Stimulated activated CD4-positive, alpha-beta T cell treated with anti-CD3 and anti-CD28 coated beads, Interleukin-1b, Interleukin-23, amount 100 ng/mL, for 4 hours (primary cell): ENCODE results near the gene ZNF783.
"Not testable (repeated sequence)": the region's sequence is repeated elsewhere in the genome, so short reads cannot be mapped to it uniquely, and the experiment has no call there.

Experiments
- DNase-seq, 2 donors: peaks; one replicate each; pipeline ENCODE4 v3.0.0-alpha.2; 2020; ENCODE audit warnings: low read depth in 2 of 2

Gene ZNF783

DNA sequence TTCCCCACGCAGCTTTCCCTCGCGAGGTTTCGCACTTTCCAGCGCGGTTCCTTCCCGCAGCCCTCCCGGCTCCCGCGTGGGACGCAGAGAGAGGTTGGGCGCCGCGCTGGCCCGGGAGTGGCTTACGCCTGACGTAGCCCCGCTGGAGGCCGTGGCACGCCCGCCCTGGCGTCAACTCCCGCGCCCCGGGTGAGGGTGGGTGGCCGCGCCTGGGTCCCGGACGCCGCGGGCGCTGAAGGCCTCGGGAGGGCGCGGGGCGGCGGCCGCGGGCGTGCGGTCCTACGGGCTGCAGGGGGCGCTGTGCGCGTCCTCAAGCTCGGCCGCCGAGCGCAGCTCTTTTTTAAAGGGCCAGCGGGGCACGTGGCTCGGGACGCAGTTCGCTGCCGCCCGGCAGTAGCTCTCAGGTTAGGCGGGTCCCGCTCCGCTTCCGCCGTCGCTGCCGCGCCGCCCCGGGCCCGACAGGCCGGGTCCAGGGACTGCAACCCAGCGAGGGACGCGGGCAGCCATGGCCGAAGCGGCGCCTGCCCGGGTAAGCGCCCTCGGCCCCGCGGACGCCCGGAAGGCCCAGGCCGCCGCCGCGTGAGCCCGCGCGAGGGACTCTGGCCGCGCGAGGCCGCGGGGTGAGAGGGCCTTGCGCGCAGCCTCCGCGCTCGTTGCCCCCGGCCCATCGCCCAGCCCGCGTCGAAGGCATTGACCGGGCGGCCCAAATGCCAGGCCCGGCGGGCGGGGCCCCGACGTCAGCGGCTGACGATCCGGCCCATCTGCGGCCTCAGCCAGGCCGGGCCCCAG, at the start of gene ZNF783:
Gene ZNF783 (plus strand): TSS at position 368 of the 789 bp plus-strand sequence. CDS start 138 bp downstream, at position 506.
- DNase-seq = peak; percentile 80

DNA sequence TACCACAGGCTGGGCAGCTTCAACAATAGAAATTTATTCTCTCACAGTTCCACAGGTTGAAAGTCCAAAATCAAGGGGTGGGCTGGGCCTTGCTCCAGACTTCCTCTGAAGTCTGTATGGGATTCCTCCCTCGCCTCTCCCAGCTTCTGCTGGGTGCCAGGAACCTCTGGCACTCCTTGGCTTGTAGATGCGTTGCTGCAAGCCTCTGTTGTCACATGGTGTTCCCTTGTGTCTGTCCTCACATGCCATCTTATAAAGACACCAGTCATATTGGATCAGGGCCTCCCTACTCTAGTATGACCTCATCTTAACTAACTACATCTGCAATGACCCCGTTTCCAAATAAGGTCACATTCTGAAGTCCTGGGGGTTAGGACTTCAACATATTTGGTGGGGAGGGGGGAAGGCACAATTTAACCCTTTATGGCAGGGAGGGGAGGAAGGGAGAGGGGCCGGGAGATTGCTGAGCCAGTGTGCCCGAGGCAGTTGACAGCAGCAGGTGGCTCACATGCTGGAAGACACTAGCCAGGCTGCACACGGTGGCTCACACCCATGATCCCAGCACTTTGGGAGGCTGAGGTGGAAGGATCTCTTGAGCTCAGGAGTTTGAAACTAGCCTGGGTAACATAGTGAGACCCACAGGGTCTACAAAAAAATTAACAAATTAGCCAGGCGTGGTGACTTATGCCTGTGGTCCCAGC, 47.8 kb upstream of the ZNF783 start:
- DNase-seq = no peak

GRCh38 chr7:149216402-149216801, 45.6 kb upstream of the ZNF783 start:
- DNase-seq = no peak

DNA sequence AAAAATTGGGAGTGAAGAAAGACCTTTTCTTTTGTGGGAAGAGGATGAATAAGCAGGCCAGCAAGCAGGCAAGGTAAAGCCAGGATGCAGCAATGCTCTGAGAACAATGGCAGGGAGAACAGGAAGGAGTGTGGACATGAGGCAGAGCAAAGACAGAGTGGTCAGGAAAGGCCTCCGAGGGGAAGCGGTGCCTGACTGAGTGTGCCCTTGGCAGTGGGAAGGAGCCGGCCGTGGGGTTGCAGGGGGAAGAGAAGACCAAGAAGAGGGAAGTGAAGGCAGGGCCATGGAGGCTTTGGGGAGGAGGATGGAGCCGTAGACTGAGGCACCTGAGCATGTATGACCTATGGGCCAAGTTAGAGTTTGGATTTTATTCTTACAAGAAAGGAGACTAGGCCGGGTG, 44.4 kb upstream of the ZNF783 start:
- DNase-seq = no peak

GRCh38 chr7:149218469-149219420, 43.3 kb upstream of the ZNF783 start:
- no peak for DNase-seq

DNA sequence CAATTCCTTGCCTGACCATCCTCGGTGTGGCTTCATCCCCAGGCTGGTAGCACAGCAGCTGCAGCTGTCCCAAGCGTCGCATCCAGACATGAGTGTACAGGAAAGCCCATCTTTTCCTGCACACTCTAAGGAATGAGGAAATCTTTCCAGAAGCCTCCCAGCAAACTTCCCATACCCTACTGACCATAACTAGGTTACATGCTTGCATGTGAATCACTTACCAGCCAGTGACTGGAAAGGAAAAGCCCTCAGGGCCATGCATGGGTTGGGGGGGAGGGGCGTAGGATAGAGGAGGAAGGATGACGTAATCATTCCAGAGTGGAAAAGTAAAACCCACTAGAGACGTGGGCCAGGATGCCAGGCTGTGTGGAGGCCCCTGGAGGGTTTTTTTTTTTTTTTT, 41.5 kb upstream of the ZNF783 start:
- DNase-seq = no peak

DNA sequence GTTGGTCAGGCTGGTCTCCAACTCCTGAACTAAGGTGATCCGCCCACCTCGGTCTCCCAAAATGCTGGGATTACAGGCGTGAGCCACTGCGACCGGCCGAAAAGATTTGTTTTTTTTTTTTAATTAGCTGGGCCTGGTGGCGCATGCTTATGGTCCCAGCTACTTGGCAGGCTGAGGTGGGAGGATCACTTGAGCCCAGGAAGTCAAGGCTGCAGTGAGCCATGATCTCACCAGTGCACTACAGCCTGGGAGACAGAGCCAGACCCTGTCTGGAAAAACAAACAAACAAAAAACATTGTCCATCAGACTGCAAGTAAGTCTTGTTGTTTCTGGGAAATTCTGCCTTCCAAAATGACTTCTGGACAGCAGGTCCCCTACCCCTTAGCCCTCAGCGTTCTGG, 38.8 kb upstream of the ZNF783 start:
- no peak for DNase-seq

DNA sequence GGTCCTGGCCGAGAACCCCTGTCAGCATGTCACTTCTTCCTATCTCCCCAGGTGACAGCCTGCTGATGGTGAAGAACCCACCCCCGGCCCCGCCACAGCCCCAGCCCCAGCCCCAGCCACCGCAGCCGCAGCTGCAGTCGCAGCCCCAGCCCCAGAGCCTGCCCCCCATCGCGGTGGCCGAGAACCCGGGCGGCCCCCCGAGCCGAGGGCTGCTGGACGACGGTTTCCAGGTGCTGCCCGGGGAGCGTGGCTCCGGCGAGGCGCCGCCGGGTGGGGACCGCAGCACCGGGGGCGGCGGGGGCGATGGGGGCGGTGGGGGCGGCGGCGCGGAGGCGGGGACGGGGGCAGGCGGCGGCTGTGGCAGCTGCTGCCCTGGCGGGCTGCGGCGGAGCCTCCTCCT, 38.2 kb upstream of the ZNF783 start:
- DNase-seq = no peak

- no peak for DNase-seq
Measured at GRCh38 chr7:149224352-149224751, 37.6 kb upstream of the ZNF783 start.

- no peak for DNase-seq
Measured at GRCh38 chr7:149225106-149225505, 36.9 kb upstream of the ZNF783 start.

DNA sequence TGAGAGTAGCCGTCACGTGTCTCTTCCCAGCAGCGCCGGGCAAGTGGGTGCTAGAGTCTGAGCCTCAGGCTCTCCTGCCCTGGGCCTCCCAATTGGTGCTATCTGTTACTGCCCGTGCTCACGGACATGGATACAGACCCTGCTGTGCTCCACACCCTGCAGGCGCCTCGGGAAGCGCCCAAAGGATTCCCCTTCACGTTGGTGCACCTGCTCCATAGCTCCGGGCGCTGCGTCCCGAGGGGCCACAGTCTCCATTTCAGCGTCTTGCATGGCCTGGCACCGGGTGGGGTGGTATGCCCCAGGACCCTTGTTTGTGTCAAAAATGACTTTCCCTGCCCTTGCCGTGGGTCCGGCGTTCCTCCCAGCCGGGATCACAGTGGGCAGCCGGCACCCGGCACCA, 36.3 kb upstream of the ZNF783 start:
- no peak for DNase-seq

- not testable (repeated sequence) for DNase-seq
Measured at GRCh38 chr7:149226366-149226765, 35.6 kb upstream of the ZNF783 start.

GRCh38 chr7:149226840-149227494, 35.0 kb upstream of the ZNF783 start:
- DNase-seq = no peak

DNA sequence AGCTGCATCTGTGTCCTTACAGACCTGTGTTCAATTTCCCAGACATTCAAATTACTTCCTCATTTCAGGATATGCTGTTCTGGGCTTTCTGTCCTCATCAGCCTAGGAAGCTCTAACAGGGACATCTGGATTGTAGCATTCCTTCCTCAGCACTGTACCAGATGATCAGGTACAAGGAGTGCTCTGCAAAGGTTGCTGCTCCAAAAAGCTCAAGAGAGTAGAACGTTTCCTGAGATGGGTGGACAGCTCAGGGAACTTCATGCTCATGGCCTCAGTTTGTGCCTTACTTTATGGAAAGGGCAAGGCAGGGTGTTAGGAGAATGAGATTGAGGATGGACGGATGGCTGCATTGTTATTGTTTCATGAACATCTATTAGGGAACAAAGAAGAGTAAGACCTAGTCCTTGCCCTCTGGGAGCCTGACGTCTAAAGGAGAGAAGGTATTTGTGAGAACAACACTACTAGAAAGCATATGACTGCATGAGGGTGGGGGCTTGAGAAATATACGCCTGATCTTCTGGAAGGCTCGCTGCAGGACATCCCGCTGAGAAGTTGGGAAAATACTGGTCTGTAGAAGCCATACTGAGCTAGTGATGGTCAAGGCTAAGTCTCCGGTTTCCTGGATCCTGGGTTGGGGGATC, 33.0 kb upstream of the ZNF783 start:
- no peak for DNase-seq

DNA sequence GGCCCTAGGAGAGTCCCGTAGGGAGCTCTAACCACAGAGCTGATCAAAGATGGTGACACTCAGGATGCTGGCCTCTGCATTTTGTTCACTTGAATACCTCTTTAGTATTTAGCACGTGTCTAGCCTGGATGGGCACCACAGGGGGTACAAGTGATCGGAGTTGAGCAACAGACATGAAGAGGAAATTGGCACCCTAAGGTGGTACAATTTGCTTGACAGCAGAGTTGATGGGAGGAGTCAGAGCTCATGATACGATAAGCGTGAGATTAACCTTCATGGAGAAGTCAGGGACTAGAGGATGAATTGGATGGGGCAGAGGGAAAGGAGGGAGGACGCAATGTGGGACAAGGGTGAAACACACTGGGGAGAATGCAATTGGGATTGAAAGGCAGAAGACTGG, 32.5 kb upstream of the ZNF783 start:
- DNase-seq = no peak

DNA sequence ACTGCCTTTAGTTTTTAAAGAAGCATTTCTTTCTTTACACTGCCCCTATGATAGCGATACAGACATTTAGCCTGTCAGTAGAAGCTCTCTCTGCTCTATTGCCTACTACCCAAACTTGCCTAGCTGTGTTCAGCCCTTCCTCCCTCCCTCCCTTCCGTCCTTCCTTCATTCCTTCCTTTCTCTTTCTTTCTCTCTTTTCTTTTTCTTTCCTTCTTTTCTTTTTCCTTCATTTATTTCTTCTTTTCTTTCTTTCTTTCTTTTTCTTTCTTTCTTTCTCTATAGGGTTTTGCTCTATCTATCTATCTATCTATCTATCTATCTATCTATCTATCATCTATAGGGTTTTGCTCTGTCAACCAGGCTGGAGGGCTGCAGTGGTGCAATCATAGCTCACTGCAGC, 29.6 kb upstream of the ZNF783 start:
- no peak for DNase-seq

GRCh38 chr7:149233655-149234204, 28.3 kb upstream of the ZNF783 start:
- not testable (repeated sequence) for DNase-seq

DNA sequence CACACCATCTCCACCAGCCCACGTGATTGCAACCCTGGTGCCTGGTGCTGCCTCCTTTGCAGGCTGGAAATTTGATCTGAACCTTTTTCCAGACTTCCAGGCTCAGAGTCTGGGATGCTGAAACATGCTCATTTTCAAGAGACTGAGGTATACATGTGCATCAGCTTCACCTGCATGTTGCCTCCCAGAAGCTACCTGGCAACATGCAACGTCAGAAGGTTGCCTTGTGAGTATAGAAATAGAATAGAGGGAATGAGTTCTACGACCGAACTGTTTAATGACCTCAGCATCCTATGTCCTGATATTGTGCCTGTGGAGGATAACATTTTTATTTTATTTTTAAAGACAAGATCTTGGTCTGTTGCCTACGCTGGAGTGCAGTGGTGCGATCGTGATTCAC, 24.5 kb upstream of the ZNF783 start:
- DNase-seq = no peak

DNA sequence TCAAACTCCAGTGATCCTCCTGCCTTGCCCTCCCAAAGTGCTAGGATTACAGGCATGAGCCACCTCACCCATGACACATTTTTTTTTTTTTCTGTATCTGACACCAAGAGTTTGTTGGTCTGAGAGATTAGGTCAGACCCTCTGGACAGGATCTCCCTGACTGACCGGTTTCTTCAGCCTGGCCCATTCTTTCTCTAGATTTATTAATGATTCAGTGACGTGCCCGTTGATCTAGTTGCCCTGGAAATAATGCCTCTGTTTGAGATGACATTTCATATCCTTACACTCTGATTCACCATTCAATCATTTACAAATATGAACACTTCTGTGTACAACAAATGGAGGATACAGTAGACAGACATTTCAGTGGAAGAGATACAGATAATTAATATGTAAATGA, 23.9 kb upstream of the ZNF783 start:
- no peak for DNase-seq

- peak; percentile 79 to 84 for DNase-seq
Measured at GRCh38 chr7:149239345-149240143, 22.5 kb upstream of the ZNF783 start, which contains the start of gene ZNF212. Gene ZNF212 (plus strand): TSS chr7:149239651. CDS start chr7:149239779, 128 bp downstream.
